Ramos (cell line): ENCODE data around the gene PPM1L.

ENCODE experiments used
- in situ Hi-C: fragments of 300-500 bp; cut with MboI; formaldehyde crosslinking; loops from one replicate; pipeline ENCODE4 v1.14.3; 2022; ENCODE audit warnings: low sequenced_read_pairs; ENCODE audit not compliant: unreplicated experiment

Gene PPM1L

GRCh38 chr3:160919942-160920341, 163.9 kb downstream of the PPM1L start:
- in situ Hi-C loops: no loop called here

GRCh38 chr3:160921020-160921635, 165.1 kb downstream of the PPM1L start:
- in situ Hi-C loops: no loop called here

GRCh38 chr3:160924776-160925175, 168.7 kb downstream of the PPM1L start:
- in situ Hi-C loops: no loop called here

GRCh38 chr3:160927620-160928019, 171.6 kb downstream of the PPM1L start:
- in situ Hi-C loops: no loop called here

GRCh38 chr3:160928183-160928726, 172.2 kb downstream of the PPM1L start:
- in situ Hi-C loops: no loop called here

GRCh38 chr3:160929595-160929994, 173.6 kb downstream of the PPM1L start:
- in situ Hi-C loops: no loop called here

- in situ Hi-C loops: loop anchor here (10.0 kb wide), 1 partner anchor 247 kb away; no protein-coding TSS in a partner anchor
These were observed 175.4 kb downstream of the PPM1L start for GRCh38 chr3:160931474-160931873.

- in situ Hi-C loops: loop anchor here (10.0 kb wide), 1 partner anchor 251 kb away; no protein-coding TSS in a partner anchor
These were observed 179.5 kb downstream of the PPM1L start for GRCh38 chr3:160935413-160936095.

- in situ Hi-C loops: no loop called here
These were observed 186.0 kb downstream of the PPM1L start for GRCh38 chr3:160941885-160942494.

GRCh38 chr3:160943996-160944395, 188.0 kb downstream of the PPM1L start:
- in situ Hi-C loops: no loop called here

- in situ Hi-C loops: no loop called here
These were observed 189.3 kb downstream of the PPM1L start for GRCh38 chr3:160945336-160945735.

GRCh38 chr3:160948273-160948672, 192.2 kb downstream of the PPM1L start:
- in situ Hi-C loops: no loop called here

GRCh38 chr3:160949460-160949859, 193.4 kb downstream of the PPM1L start:
- in situ Hi-C loops: no loop called here

GRCh38 chr3:160950542-160950941, 194.5 kb downstream of the PPM1L start:
- in situ Hi-C loops: no loop called here

- in situ Hi-C loops: no loop called here
These were observed 194.9 kb downstream of the PPM1L start for GRCh38 chr3:160950954-160951353.

- in situ Hi-C loops: no loop called here
These were observed 195.8 kb downstream of the PPM1L start for GRCh38 chr3:160951642-160952487.

- in situ Hi-C loops: no loop called here
These were observed 197.7 kb downstream of the PPM1L start for GRCh38 chr3:160953686-160954085.

GRCh38 chr3:160956785-160957184, 200.8 kb downstream of the PPM1L start:
- in situ Hi-C loops: no loop called here

GRCh38 chr3:160960568-160960967, 204.5 kb downstream of the PPM1L start:
- in situ Hi-C loops: no loop called here

GRCh38 chr3:160963949-160964348, 207.9 kb downstream of the PPM1L start:
- in situ Hi-C loops: no loop called here
